Activated T-cell treated with anti-CD3 and anti-CD28 coated beads for 4 hours (primary cell): ENCODE measurements around the gene SNX30.

Source experiments
- DNase-seq: peaks from one replicate; pipeline ENCODE4 v3.0.0-alpha.2; 2020

SNX30 gene

DNA sequence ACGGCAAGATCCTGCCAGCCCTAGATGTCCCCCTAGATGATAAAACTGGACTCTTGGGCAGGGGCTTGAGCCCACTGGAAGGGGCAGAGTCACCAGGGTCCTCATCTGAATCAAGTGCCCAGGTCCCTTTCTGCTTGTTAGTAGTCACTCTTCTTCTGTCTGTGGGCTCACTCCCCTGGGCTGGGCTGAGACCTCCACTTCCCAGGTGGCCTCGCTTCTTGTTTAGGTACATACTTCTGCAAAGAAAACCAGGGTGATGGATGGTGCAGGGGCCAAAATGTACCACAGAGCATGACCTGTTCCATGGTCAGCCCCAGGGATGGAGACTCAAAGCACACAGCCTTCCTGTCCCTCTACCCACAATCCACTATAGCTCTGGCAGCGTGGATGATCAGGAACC is 141.0 kb downstream of the SNX30 start:
- DNase-seq = no peak

GRCh38 chr9:112892981-112893380 is 142.4 kb downstream of the SNX30 start:
- no peak for DNase-seq

GRCh38 chr9:112894041-112894440 is 143.5 kb downstream of the SNX30 start:
- no peak for DNase-seq

GRCh38 chr9:112894699-112895098 is 144.1 kb downstream of the SNX30 start:
- DNase-seq = no peak

DNA sequence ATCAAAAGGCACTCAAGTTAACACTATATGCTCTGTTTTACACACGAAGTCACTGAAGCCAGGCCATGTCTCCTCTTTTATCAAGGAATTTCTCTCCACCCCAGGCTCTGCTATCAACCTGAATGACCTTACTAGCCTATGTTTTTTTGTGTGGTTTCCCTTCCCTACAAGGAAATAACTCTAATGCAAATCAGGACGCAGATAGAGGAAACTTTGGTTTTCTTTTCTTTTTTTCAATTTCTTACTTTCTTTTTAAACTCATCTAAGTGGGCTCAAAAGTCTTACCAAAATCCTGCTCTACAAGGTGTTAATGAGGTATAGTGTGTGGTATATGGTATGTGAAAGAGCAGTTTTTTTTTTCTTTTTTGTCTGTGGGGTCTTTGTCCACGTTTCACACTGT is 145.6 kb downstream of the SNX30 start:
- DNase-seq = no peak

GRCh38 chr9:112898872-112899311 is 148.3 kb downstream of the SNX30 start:
- DNase-seq = no peak

GRCh38 chr9:112900488-112900887 is 149.9 kb downstream of the SNX30 start:
- no peak for DNase-seq

GRCh38 chr9:112900901-112901300 is 150.3 kb downstream of the SNX30 start:
- no peak for DNase-seq

GRCh38 chr9:112905084-112905483 is 154.5 kb downstream of the SNX30 start:
- no peak for DNase-seq

- no peak for DNase-seq
These were observed 161.2 kb downstream of the SNX30 start for GRCh38 chr9:112911736-112912135.

DNA sequence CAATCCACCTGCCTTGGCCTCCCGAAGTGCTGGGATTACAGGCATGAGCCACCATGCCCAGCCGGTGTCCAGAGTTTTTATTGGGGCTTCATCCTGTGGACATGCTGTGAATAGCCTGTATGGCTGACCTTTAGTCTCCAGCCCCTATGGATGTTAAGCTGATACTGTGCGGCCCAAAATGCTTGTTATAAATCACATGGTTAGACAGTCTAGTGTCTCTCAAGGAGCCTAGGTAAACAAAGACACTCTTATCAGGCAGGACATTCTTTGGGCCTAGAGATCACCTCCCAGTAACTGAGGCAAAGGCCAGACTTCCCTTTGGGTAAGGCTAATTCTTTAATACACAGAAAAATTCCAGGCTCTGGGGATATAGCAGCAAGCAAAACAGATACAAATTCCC is 162.1 kb downstream of the SNX30 start:
- DNase-seq = no peak

GRCh38 chr9:112913326-112913725 is 162.8 kb downstream of the SNX30 start:
- no peak for DNase-seq

- no peak for DNase-seq
These were observed 164.0 kb downstream of the SNX30 start for GRCh38 chr9:112914524-112914923.

DNA sequence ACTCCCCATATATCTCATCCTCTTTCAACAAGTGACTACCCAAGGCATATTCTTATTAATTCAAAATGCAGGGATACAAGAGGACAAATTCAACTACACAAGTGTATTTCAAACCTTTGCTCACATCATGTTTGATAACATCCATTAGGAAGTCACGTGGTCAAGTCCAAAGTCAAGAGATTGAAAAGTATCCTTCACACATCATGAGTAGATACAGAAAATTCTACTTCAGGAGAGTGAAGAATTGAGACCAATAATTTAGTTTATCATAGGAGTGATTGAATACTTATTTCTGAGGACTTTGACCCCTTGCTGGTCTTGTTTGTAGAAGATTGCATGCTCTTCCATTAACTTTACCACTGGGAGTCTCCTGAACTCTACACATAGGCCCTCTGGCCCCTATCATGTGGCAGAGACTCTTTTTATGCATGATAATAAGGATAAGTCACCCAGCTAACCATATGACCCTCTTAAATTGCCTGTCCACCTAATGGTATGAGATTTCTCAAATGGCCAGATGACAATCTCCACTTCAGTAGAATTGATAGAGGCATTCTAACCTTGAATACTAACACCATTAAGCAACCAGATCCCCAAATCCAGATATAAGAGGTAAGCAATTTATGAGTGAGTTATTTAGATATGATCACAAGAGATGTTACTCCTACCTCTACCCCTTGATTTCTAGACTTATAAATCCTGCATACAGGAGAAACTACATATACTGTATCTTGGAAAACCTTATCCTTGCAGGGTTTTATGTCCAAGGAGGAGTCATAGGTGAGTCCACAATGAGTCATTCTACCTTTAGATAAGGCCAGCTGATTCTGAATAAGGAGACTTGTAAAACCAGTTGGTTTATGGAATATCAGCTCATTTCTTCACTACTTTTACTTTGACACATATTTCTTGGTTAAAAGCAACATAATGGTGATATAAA is 166.8 kb downstream of the SNX30 start:
- DNase-seq = no peak

- no peak for DNase-seq
These were observed 167.4 kb downstream of the SNX30 start for GRCh38 chr9:112917987-112918362.

DNA sequence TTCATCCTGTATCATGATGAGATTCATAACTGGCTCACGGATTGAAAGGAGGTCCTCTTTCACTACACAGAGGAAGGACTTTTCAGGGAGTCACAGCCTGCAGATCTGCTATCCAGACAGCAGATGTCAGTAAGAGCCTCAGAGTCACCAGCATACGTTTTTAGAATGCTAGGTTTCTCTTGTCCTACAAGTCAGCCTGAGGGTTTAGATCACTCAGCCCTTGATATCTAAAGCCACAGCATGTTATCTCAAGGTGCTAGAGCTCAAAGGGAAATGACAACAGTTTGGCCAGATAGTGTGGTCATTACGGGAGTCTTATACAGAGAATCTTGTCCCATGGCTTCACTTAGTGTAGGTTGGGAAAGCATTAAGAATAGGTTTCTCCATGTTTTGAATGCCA is 171.0 kb downstream of the SNX30 start:
- DNase-seq = no peak
